Peyer's patch (tissue), 4 donors: ENCODE data around the gene TUBGCP4.

Experiments used
- CTCF ChIP-seq, 6 experiments: fragments of 450-650 bp in 4 of 6; fragments of 200-600 bp in 2 of 6; sonication (generic) in 1 of 6; IDR thresholded peaks; one replicate each; pipeline ENCODE4 v1.5.1; 2017 to 2019; ENCODE audit warnings: antibody characterized with exemption in 6 of 6, mild to moderate bottlenecking in 3 of 6, moderate library complexity in 1 of 6
- POLR2A ChIP-seq, 2 donors: fragments of 450-650 bp; IDR thresholded peaks; one replicate each; pipeline ENCODE4 v1.5.1; 2017; ENCODE audit warnings: antibody characterized with exemption in 2 of 2, mild to moderate bottlenecking in 2 of 2, moderate library complexity in 2 of 2

GRCh38 chr15:43406808-43407207 lies 35.9 kb downstream of the TUBGCP4 start:
- TF ChIP-seq CTCF (IDR thresholded peaks at IDR 0.05) = no peak
- no peak for TF ChIP-seq POLR2A (IDR thresholded peaks at IDR 0.05)
